Measurements from ENCODE around the gene ABLIM1.

Gene ABLIM1

DNA sequence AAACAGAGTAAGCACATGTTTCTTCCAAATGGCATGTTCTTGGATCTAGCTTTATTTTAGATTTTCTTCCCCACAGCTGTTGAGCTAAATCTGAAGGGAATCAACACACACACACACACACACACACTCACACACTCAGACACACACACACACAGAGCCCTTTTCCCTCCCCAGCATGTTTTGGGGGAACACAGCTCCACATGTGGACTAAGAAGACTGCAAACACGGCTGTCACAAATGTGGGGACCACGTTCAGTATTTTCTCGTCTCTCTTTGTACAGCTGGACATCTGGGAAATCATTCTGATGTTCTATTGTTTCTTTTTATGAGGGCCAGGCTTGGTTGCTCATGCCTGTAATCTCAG lies 116.3 kb downstream of the ABLIM1 start:
- DNase-seq = no peak

DNA sequence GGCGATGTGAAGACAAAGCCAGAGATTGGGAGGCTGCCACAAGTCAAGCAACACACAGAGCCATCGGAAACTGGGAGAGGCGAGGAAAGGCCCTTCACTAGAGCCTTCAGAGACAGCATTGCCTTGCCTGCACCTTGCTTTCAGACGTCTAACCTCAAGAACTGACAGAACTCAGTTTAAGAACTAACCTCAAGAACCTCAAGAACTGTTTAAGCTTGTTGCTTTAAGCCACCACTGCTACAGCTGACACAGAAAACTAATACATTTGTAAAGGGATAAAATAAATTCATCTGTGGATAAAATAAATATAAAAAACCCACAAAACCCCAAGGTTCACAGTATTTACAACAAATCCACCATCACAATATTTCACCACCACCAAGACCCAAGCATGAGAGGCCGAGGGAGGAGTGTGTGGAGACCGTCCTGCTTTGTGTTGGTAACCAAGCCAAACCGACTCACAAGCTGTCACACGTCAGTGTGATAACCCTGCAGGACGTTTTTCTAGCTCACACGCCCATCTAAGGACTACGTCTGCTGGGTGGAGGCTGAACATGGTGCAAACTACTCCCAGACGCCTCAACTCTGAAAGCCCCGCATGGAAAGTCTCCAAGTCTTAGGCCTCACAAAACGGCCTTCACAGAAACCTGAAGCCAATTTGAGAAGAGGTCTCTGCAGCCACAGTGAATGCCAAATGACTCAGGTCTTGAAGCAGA lies 116.8 kb downstream of the ABLIM1 start:
- peak; percentile 71 for DNase-seq

DNA sequence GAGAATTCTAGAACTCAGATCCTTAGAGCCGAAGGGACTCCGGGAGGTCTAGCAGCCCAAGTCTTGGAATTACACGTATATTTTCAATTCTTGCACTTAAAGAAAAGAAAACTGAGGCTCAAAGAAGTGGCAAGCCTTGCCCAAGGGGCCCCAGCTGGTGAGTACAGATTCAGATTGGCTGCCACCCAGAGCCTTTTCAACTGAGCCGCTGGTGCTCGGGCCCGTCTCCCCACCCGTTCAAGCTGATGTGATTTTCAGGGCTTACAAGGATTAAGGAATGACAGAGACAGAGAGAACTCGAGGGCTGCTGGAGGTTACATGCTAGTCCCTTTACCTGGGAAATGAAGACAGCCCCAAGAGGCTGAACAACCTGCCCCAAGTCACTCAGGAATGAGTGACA lies 117.8 kb downstream of the ABLIM1 start:
- DNase-seq = no peak

DNA sequence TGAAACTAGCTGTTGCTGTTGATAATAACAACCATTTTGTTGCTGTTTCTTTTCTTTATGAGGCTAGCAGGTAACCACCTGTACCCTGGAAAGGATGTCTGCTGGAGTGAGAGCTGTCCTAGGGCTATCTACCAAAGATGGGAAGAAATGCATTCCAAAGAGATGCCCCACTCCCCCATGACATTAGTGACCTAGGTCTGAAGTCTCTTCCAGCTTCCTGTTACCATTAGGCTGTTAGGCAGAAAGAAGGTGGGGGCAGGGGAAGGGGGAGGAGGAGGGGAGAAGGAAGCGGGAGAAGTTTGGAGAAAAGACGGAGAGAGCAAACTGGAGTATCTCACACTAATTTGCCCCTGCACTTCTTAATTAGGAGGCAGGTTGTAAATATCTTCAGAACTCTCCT lies 118.5 kb downstream of the ABLIM1 start:
- DNase-seq = no peak

DNA sequence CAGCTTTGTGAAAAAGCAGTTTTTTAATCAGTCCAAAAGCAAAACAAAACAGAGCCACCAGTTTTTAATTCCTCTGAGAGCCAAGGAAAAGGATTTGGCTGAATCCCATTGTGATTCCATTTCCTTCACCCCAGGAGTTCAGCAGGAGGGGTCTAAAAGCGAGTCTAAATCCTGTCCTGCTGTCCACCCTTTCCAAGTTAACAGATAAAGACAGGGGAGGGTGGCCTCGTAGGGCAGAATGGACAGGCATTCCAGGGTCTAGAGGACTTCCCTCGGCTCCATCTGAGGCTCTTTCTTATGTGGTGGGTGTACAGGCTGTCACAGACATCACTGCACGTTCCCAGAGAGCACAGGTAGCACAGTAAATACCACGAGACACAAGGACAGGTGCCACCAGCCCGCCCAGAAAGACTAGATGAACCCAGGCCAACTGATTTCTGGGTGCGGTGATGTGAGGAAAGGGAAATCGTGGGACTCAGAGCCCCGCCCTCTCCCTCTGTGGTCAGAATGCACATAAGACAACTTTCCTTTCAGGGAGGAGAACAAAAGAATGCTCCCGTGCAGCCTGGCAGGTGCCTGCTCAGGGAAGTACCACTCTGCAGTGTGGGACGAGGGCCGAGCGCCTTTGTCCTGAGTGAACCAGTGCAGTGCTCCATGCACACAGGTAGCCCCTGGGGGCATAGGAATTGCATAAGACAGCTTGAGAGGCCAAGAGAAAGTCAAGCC lies 119.7 kb downstream of the ABLIM1 start:
- DNase-seq = peak; percentile 33

DNA sequence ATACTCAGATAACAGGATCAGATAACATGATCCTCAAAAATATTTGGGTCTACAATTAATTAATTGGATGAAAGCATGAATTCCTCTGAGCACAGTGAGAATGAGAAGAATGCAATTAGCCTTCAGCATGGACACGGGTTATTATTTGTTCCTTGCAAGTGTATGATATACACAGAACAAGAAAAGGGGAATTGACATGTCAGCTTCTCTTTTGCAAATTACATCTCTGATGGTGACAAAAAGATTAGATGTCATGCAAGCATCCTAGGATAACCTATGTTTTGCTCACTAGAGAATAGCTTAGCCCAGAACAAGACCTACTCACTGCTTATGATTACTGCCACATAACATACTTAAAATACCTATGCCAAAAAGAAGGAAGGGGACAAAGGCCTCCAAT lies 120.3 kb downstream of the ABLIM1 start:
- no peak for DNase-seq

DNA sequence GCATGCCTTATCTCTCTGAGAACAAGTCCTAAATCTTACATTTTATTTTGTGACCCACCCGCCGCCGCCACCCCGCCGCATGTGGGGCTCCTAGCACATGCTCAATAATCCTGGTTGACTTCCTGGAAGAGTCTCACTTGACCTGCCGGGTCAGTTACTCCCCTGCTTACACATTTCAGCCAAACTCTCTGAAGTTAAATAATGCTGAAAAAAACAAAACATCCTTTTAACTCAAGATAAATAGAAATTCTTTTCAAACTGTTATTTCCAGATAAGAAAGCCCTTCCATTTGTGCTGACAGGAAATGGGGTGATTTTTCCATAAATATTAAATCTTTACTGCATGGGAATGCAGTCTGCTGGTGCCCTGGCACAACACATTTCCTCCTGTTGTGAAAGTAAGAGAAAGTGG lies 123.5 kb downstream of the ABLIM1 start:
- no peak for DNase-seq

DNA sequence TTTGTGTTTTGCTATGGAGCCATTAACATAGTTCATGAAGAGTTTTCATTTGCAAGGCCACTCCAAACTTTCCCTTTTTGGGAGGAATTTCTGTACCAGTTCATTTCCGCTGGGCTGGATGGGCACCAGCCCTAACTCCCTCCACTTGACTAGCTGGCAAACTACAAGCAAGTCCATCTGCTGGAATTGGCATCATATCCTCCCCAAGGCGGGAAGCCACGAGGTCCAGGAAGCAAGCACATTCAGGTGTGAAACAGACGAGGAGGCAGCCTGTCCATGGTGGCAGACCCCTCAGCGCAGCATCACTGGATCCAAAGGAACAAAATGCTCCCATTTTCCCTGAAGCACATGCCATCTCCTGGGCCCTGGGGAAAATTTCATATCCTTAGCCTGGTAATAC lies 125.8 kb downstream of the ABLIM1 start:
- no peak for DNase-seq

DNA sequence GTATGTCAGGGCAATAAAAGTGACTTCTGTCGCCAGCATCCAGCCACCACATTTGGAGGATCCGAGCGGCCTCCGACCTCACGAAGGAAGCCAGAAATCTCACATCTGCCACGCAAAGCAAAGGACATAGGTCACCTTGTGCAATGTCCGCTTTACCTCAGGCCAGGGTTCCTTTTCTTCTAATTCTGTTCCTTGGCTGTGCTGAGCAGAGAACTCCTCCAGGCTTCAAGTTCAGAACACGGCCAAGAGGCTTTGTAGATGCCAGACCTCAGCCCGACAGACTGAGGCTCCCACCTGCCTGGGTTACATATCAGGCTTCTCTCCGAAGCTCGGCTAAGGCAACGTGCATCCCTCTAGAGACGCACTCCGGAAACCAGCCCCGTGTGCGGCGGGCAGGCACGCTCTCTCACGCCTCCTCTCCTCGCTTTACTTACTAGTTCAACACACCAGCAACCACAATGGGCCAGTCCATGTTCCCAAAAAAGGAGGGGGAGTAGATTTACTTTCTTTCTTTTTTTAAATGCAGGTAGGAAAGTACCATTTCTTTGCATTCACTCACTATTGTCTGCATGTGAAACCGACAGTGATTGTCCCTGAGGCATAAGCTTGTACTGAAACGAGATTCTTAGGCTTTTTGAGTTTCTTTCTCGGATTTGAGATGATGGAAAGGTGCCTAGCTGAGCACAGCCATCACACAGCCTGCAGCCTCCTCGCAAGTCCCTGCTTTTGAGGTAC lies 131.4 kb downstream of the ABLIM1 start:
- DNase-seq = peak; percentile 86

DNA sequence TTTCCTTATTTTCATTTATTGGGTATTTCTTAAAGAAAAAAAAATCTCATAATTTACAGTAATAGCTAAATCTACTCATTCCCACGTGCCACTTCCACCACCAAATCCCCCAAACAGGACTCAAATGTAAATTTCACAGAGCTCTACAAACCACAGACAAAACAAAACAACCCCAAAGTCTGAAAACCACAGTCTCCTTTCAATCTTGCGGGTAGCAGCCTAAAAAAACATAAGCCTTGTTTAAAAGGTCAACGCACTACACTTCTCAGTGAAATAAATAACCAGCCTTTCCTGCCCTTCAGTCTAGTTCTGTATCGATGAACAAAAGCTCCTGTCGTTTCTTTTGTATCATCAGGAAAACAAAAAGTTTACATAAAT lies 132.0 kb downstream of the ABLIM1 start:
- DNase-seq = peak; percentile 29

DNA sequence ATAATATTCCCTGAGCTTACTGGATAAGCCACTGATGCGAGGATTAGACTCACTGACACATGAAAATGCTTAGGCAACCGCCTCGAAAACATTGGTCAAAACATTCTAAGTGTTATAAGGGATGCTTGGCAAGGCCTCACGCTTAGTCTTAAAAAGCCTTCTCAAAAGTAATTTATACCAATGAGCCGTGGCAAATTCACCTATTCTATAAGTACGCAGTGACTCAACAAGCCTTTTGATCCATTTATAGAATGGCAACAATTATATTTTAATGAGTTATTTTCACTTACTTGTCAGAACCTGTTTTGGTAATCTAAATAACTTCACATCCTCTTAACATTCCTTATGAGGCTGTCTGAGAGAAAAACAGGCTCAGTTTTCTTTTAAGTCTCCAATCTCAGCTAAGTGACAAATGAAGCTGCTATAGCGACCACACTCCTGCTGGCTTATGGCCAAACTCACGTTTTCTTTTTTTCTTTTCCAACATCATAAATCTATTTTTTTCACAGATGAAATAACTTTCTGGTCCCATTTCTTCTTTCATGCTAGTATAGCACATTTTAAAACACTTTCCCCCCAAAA lies 132.6 kb downstream of the ABLIM1 start:
- no peak for DNase-seq

DNA sequence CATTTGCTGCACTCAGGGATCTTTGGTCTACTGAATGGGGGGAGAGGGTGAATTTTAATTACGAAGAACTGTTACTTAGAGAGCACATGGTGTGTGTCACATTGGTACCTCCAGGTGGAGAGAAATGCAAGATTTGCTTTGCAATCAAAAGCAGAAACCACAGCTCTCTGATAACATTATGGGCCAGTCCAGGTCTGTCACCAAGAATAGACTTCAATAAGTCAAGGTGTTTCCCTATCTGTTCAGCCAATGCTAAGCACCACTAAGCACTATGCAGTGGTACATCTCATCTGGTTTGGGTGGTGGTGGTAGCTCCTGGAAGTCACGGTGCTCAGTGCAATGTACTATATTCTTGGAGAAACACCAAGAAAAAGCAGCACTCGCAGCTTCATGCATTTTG lies 134.2 kb downstream of the ABLIM1 start:
- DNase-seq = no peak

DNA sequence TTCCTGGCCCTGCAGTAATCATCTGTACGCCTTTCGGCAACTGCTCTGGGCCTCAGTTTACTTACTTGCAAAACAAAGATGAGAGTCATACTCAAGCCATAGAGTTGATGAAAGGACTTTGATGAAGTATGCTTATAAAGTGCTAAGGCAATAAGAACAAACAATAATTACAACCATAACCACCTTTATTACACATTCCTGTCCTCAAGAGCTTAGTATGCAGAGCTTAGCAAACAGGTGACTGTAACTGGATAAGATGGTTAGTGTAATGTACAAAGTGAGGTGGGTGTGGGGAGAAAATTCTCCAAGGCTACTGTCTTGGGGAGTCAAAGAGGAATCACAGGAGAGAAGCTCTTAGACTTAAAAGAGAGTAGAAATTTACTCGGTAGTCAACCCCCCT lies 136.8 kb downstream of the ABLIM1 start:
- DNase-seq = no peak

DNA sequence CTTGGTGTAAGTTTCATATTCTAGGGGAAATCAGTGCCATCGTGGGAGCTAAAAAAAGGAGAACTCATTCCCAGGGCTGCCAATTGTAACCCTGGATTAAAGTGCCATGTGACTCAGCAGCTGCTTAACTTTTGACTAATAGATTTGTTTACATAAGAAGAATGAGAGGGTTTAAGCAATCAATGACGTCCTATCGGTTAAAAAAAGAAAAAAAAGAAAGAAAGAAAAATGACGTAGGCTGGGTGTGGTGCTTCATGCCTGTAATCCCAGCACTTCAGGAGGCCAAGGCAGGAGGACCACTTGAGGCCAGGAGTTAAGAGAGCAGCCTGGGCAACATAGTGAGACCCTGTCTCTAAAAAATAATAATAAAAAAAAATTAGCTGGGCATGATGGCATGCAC lies 137.6 kb downstream of the ABLIM1 start:
- DNase-seq = no peak

DNA sequence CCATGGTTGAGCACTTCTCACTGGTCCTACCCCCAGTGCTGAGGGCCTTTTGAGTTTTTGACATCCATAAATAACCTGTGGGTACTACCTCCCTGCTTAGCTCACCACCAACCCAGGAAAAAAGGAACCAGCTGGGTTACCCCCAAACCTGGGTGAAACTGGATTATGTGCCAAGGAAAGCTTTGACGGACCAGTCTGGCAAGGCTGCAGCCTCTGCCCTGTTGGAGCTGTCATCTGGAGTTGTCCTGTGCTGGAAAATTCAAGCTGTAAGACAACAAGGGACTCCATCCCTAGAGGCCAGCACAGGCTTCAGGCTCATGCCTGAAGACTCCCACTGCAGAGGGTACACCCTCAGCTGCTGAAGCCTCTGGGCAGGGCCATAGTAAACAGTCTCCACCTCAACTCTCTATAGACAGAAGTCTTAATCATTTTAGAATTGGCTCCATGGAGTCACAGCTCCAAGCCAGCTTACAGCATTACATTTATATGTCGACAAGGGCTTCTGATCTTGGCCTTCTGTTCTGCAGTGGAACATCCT lies 138.2 kb downstream of the ABLIM1 start:
- DNase-seq = no peak

DNA sequence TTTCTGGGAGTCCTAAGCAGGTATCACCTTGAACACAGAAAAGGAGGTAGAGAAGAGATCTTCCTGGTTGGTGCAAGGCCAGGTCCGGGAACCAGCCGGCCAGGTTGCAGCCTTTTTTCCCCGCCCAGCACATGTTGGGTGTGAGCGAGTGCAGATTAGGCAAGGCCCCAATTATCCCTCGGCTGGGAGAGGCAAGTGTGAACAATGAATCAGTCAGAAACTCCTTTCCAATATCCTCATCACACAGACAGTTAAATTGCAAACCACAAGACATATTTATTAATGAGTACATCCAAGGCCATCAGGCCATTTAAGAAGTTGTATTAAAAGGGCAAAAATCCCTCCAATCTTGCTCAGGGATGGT lies 138.8 kb downstream of the ABLIM1 start:
- no peak for DNase-seq

DNA sequence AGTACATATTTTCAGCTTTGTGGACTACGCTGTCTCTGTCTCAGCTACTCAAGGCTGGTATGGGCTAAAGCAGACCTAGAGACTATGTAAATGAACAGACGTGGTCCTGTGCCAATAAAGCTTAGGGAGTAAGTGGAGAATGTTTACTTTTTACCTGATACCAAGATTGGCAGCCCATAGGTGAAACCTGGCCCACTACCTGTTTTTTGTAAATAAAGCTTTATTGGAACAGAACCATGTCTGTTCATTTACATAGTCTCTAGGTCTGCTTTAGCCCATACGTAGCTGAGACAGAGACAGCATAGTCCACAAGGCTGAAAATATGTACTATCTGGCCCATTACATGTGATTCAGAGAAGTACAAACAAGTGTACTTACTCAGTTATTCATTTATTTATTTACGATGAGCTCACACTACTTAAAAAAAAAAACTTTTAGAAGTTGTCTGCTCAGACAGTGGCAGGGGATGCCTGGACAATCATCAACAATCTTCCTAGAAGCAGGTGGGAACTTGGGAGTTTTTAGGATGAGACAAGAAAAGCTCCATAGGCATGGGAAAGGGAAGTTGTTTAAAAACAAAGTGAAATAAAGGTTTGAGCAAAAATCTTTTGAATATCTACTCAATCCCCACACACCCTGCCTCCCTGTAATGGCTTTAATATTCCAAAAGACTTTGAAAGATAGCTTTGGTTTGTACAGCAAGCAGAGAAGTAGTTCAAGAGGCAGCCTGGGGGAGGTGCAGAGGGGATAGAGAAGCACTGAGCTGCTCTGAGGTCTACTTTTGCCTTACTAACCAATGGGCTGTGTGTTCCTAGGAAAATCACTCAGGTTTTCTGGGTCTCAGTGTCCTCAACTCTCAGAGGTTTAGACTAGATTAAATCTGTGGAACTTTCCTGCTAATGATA lies 139.4 kb downstream of the ABLIM1 start:
- no peak for DNase-seq

DNA sequence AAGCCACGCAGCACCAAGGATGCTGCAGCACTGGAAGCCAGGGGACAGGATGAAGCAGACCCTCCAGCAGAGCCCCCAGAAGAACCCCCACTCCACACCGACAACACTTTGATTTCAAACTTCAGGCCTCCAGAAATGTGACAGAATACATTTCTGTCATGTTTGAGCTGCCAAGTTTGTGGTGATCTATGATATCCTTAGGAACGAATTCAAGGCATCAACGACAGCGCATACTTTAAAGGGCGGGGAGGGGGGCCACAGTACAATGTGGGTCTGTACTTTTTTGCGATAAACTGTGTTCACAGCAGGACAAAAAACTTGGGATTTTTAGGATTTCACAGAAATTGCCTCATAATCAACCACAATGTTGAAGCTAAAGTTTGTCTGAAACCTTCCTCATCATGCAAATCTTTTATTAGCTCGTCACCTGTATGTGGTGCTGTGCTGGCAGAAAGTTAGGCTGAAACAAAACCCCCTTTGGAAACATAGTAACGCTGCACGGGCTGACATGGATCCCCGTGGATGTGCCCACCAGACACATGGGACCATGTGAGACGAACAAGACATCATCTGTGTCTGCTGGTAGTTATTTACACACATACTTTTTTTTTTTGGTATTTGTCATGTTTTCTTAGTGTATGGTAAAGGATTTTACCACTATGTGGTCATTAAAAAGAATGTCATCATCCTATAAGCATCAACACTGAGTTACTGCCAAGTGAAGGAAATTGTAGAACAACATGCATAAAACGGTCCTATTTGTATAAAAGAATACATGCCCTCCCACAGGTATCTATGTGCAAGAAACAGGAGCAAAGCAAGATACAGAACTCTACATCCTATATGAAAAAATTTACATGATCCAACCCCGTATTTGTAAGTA lies 140.5 kb downstream of the ABLIM1 start:
- DNase-seq = no peak

DNA sequence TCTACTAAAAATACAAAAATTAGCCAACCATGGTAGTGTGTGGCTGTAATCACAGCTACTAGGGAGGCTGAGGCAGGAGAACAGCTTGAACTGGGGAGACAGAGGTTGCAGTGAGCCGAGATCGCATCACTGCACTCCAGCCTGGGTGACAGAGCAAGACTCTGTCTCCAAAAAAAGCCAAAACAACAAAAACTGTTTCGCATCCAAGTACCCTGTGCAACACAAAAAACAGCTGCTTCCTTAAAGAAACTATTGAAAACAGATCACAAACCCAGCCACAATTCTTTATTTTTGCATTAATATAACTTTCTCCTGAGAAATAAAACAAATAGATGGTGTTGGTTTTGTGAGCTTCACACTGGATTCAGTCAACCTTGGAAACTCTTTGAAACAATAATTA lies 141.7 kb downstream of the ABLIM1 start:
- DNase-seq = no peak

DNA sequence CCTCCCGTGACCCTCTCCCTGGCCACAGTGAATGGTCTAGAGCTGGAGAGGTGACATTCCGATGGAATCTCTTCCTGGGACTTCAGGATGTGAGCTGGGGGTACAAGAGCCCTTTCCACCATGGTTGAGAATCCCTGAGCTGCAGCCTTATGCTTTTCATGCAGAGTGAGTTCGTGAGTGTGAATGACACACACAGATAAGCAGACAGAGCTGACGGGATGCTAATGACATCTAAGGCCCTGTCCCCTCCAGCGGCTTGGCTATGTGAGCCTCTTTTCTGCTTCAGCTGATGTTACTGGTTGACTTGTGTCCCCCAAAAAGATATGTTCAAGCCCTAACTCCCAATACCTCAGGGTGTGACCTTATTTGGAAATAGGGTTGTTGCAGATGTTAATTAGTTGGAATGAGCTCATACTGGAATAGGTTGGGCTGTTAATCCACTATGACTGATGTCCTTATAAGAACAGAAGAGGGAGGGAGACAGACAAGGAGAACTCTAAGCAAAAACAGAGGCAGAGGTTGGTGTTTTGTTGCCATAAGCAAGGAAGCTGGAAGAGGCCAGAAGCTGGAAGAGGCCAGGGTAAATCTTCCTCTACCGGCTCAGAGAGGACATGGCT lies 142.7 kb downstream of the ABLIM1 start:
- no peak for DNase-seq

DNA sequence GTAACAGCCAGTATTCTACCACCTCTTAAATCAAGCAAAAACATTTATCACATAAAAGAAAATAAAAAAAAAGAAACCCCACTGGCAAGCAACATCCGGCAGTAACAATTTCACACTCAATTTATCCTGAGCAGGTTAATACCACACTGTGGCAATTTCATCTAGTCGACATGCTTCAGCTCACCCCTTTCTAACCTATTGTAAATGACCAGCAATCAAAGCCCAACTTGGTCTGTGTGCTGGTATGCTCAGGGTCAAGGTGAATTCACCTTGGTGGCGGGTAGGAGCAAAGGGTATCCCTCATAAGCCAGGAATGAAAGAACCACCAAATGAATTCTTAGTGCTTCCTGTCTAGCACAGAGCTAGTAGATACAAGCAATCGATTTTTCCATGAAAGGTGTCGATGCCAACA lies 144.7 kb downstream of the ABLIM1 start:
- no peak for DNase-seq
